H1 (cell line): ENCODE data around the gene FBXL17. TPM values are rescaled to one million over a fixed set of nuclear protein-coding genes. Genes with fewer than 3 reads are reported as not detected.

Experiments used
- CTCF ChIA-PET: fragments of 300-600 bp; sonication (Branson Sonifier 250); formaldehyde crosslinking; loops from one replicate; lab custom pipeline; 2021; ENCODE audit not compliant: partially characterized antibody; lab: Charles Lee
- POLR2A ChIA-PET: fragments of 300-600 bp; sonication (Branson Sonifier 250); formaldehyde crosslinking; loops from one replicate; lab custom pipeline; 2021; ENCODE audit warnings: inconsistent platforms; ENCODE audit not compliant: partially characterized antibody; lab: Charles Lee
- DNase-seq, 2 experiments: peaks; one replicate each; pipeline versions ENCODE4 v3.0.0 to v3.0.0-alpha.2; 2010 to 2022; ENCODE audit warnings: low spot score in 2 of 2, low read depth in 1 of 2, mixed read lengths in 1 of 2
- FAIRE-seq: peaks from 2 replicates; lab custom pipeline; 2011; peaks lifted over from hg19 to GRCh38; lab: Jason Lieb, UNC
- H2AFZ ChIP-seq: 2 replicates; pipeline ENCODE4 v1.8.1; 2012; ENCODE audit warnings: low read length, inconsistent platforms
- H2AK5ac ChIP-seq: 2 replicates; pipeline ENCODE4 v1.6.1; 2013; ENCODE audit warnings: low read depth, low read length
- H2BK120ac ChIP-seq: replicated peaks from 2 replicates; pipeline ENCODE3; 2013; ENCODE audit warnings: low read depth, low read length, inconsistent platforms
- H2BK12ac ChIP-seq: 2 replicates; pipeline ENCODE4 v1.6.1; 2013; ENCODE audit warnings: low read depth, low read length
- H2BK15ac ChIP-seq: 2 replicates; pipeline ENCODE4 v1.6.1; 2013; ENCODE audit warnings: low read length
- H2BK20ac ChIP-seq: 2 replicates; pipeline ENCODE4 v1.6.1; 2013; ENCODE audit warnings: low read length
- H2BK5ac ChIP-seq: 2 replicates; pipeline ENCODE4 v1.6.1; 2013; ENCODE audit warnings: low read depth, low read length
- H3K14ac ChIP-seq: 2 replicates; pipeline ENCODE4 v1.6.1; 2013; ENCODE audit warnings: inconsistent platforms; ENCODE audit not compliant: insufficient read length
- H3K18ac ChIP-seq: 2 replicates; pipeline ENCODE4 v1.6.1; 2013; ENCODE audit warnings: low read length; ENCODE audit errors: extremely low read depth
- H3K23ac ChIP-seq: 2 replicates; pipeline ENCODE4 v1.6.1; 2013; ENCODE audit warnings: inconsistent platforms; ENCODE audit not compliant: insufficient read length
- H3K23me2 ChIP-seq: 2 replicates; pipeline ENCODE4 v1.6.1; 2013; ENCODE audit warnings: low read depth, low read length
- H3K27ac ChIP-seq: 2 replicates; pipeline ENCODE4 v1.6.1; 2011; ENCODE audit warnings: low read depth, low read length, inconsistent platforms
- H3K27me3 ChIP-seq, 4 experiments: replicated peaks in 1 of 4; 1 replicate in 1 of 4; 2 replicates in 3 of 4; pipeline versions ENCODE4 v1.6.1 to v1.8.1; 2011 to 2013; ENCODE audit warnings: low read length in 3 of 4, mild to moderate bottlenecking in 3 of 4, inconsistent platforms in 2 of 4, mixed read lengths in 2 of 4, moderate library complexity in 1 of 4; ENCODE audit not compliant: control insufficient read depth in 3 of 4, insufficient read depth in 3 of 4; ENCODE audit errors: extremely low read depth in 1 of 4
- H3K36me3 ChIP-seq, 4 experiments: 2 replicates each; pipeline versions ENCODE4 v1.6.1 to v1.8.1; 2011 to 2013; ENCODE audit warnings: mild to moderate bottlenecking in 4 of 4, low read length in 3 of 4, moderate library complexity in 2 of 4, control low read depth in 1 of 4, inconsistent platforms in 1 of 4; ENCODE audit not compliant: insufficient read depth in 4 of 4, control insufficient read depth in 2 of 4
- H3K4ac ChIP-seq: replicated peaks from 2 replicates; pipeline ENCODE3; 2013; ENCODE audit warnings: low read length, low read depth, mixed read lengths, inconsistent platforms; ENCODE audit not compliant: insufficient read length
- H3K4me1 ChIP-seq, 4 experiments: replicated peaks in 1 of 4; 1 replicate in 1 of 4; 2 replicates in 3 of 4; pipeline versions ENCODE4 v1.6.1 to v1.8.1; 2011 to 2013; ENCODE audit warnings: low read length in 3 of 4, inconsistent platforms in 2 of 4, mixed read lengths in 1 of 4; ENCODE audit not compliant: insufficient read depth in 4 of 4, control insufficient read depth in 3 of 4
- H3K4me2 ChIP-seq, 2 experiments: 2 replicates each; pipeline versions ENCODE4 v1.6.1 to v1.8.1; 2011 to 2013; ENCODE audit warnings: low read depth in 2 of 2, low read length in 2 of 2, control low read depth in 1 of 2, inconsistent platforms in 1 of 2, mild to moderate bottlenecking in 1 of 2; ENCODE audit not compliant: insufficient read depth in 1 of 2
- H3K4me3 ChIP-seq, 4 experiments: fragments of 200-600, 300-600 bp in 1 of 4; sonication (generic), shearing (Covaris generic), sonication (Bioruptor Twin) in 1 of 4; 2 replicates each; pipeline versions ENCODE4 v1.5.1 to v1.8.1; 2011 to 2016; ENCODE audit warnings: low read length in 4 of 4, low read depth in 3 of 4, control low read depth in 2 of 4, inconsistent platforms in 2 of 4, mild to moderate bottlenecking in 2 of 4, mixed read lengths in 1 of 4, moderate library complexity in 1 of 4; ENCODE audit not compliant: insufficient read depth in 2 of 4; ENCODE audit errors: extremely low read depth in 1 of 4
- H3K56ac ChIP-seq: replicated peaks from 2 replicates; pipeline ENCODE3; 2013; ENCODE audit warnings: low read depth, mild to moderate bottlenecking, mixed read lengths, low read length, inconsistent platforms; ENCODE audit not compliant: insufficient read length
- H3K79me1 ChIP-seq: 2 replicates; pipeline ENCODE4 v1.6.1; 2013; ENCODE audit warnings: low read depth, low read length, control low read depth
- H3K79me2 ChIP-seq, 2 experiments: 2 replicates each; pipeline versions ENCODE4 v1.6.1 to v1.8.1; 2012 to 2013; ENCODE audit warnings: low read length in 2 of 2, mild to moderate bottlenecking in 2 of 2, inconsistent platforms in 1 of 2; ENCODE audit not compliant: insufficient read depth in 2 of 2, control insufficient read depth in 1 of 2
- H3K9ac ChIP-seq, 4 experiments: replicated peaks in 1 of 4; 1 replicate in 1 of 4; 2 replicates in 3 of 4; pipeline versions ENCODE4 v1.6.1 to v1.8.1; 2011 to 2013; ENCODE audit warnings: low read depth in 3 of 4, low read length in 3 of 4, control low read depth in 2 of 4, mild to moderate bottlenecking in 2 of 4, moderate library complexity in 2 of 4, inconsistent platforms in 1 of 4; ENCODE audit errors: extremely low read depth in 1 of 4
- H3K9me3 ChIP-seq, 2 experiments: 2 replicates each; pipeline versions ENCODE4 v1.6.1 to v1.8.1; 2012 to 2013; ENCODE audit warnings: mild to moderate bottlenecking in 2 of 2, moderate library complexity in 2 of 2, control low read depth in 1 of 2, inconsistent platforms in 1 of 2, low read depth in 1 of 2, low read length in 1 of 2, mixed read lengths in 1 of 2; ENCODE audit not compliant: insufficient read depth in 2 of 2
- H4K20me1 ChIP-seq, 2 experiments: replicated peaks in 1 of 2; 2 replicates each; pipeline versions ENCODE3 to v1.8.1; 2011 to 2013; ENCODE audit warnings: inconsistent platforms in 2 of 2, low read length in 2 of 2, mild to moderate bottlenecking in 1 of 2; ENCODE audit not compliant: insufficient read depth in 2 of 2, control insufficient read depth in 1 of 2
- H4K5ac ChIP-seq: 2 replicates; pipeline ENCODE4 v1.6.1; 2013; ENCODE audit warnings: low read length, low read depth, mixed read lengths, inconsistent platforms; ENCODE audit not compliant: insufficient read length
- H4K8ac ChIP-seq: 2 replicates; pipeline ENCODE4 v1.8.0; 2013; ENCODE audit warnings: mild to moderate bottlenecking, moderate library complexity, low read length, inconsistent platforms; ENCODE audit not compliant: insufficient read depth; ENCODE audit errors: extremely low read depth
- H4K91ac ChIP-seq: replicated peaks from 2 replicates; pipeline ENCODE3; 2013; ENCODE audit warnings: low read length, mixed read lengths, inconsistent platforms; ENCODE audit not compliant: insufficient read length
- ASH2L ChIP-seq: fragments of 200-600, 300-600 bp; sonication (generic); IDR thresholded peaks from one replicate; pipeline ENCODE4 v1.7.1; 2017; ENCODE audit warnings: low read length
- POU5F1 ChIP-seq: IDR thresholded peaks from 2 replicates; pipeline ENCODE4 v1.6.1; 2011; ENCODE audit warnings: low read depth, mild to moderate bottlenecking, low read length, moderate library complexity
- SP1 ChIP-seq: IDR thresholded peaks from 2 replicates; pipeline ENCODE4 v1.6.1; 2011; ENCODE audit warnings: low read depth, low read length
- TEAD4 ChIP-seq: IDR thresholded peaks from 2 replicates; pipeline ENCODE4 v1.6.1; 2012; ENCODE audit warnings: low read depth, low read length, inconsistent platforms, mixed read lengths
- WGBS, 2 experiments: shearing (Covaris generic) in 1 of 2; methylation state at CpG; one replicate each; pipeline versions ENCODE4 v1.1.6 to v1.1.7; 2013 to 2015; ENCODE audit warnings: low lambda C conversion rate in 2 of 2, mixed read lengths in 2 of 2, inconsistent platforms in 1 of 2, low coverage in 1 of 2, missing lambda C conversion rate in 1 of 2; ENCODE audit not compliant: insufficient replicate concordance in 2 of 2, insufficient coverage in 1 of 2, insufficient read length in 1 of 2; ENCODE audit errors: extremely low coverage in 1 of 2, missing lambda C conversion rate in 1 of 2; 5-methylcytosine and 5-hydroxymethylcytosine counted together
- polyA plus RNA-seq, 7 experiments: library from polyadenylated mRNA; depleted of rRNA in 3 of 7; stranded (reverse) in 5 of 7; unstranded in 2 of 7; fragments of >200 nt in 5 of 7; fragments of 200-250 nt in 2 of 7; gene quantifications; 1 replicate in 5 of 7; 2 replicates in 1 of 7; 4 replicates in 1 of 7; pipeline versions ENCODE4 v1.2.1 to v1.2.3, GENCODE V29; 2011 to 2013; ENCODE audit warnings: missing spikeins in 2 of 7, mixed read lengths in 2 of 7
- total RNA-seq: library from RNA; stranded (reverse); fragmentation: NEBNext Ultra II Directional; extraction: Animal tissue kit (Norgen Biotek cat#: 25700); gene quantifications from 2 replicates; pipeline ENCODE4 v1.2.1, GENCODE V29; 2021

The FBXL17 gene
- total and polyA plus RNA-seq, 2 of the 8 experiments (the other 6 are each of a cell fraction or from before 2014, with no cell fraction given): 0.35 to 4.3 TPM

DNA sequence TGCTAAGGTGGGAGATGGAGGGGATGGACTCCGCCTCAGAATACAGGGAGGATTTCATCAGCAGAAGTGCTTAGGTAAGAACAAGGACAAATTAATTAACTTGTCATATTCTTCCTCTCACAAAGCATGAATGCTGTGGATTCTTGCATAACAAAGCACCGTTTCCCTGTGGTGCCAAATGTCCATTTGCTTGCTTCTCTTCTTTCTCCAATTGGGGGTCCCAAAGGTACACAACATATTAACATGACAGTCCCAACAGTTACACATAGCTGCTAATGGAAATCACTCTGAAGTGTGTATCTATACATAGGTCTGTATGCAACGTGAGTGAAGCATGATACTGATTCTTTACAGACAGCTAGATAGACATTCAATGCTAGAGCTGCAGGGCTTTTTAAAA is 564.5 kb downstream of the FBXL17 start:
- H2BK15ac ChIP-seq: no peak overlapping the region; the same call in 1 of the 2 replicates
- peaks cover 0 to 7% (median 5%) of the 10 kb centered on the region in 4 experiments; a peak in 3 of 7 replicates for H3K4me1 ChIP-seq
- peak; percentile 39 for FAIRE-seq
- no peak overlapping the region for H3K4ac ChIP-seq
- no peaks in the 10 kb centered on the region for H4K20me1 ChIP-seq
- no peaks in the 10 kb centered on the region for H3K23me2 ChIP-seq
- no peak overlapping the region for H3K56ac ChIP-seq
- no peak for DNase-seq
- H3K9me3 ChIP-seq: peaks cover 0 to 4% of the 10 kb centered on the region in 2 experiments; a peak in 1 of 4 replicates
- 77% methylated on average over 3 of the region's 3 CpGs; no CpG with 5 or more reads in 1 of the 2 experiments for WGBS, 2 experiments
- H3K4me2 ChIP-seq: 0 out of 4 replicates have a peak overlapping the region, but pooled peaks of 1 of the 2 experiments have one; percentile 29
- H3K36me3 ChIP-seq: no peaks in the 10 kb centered on the region
- H3K79me2 ChIP-seq: no peaks in the 10 kb centered on the region
- H2AK5ac ChIP-seq: no peak overlapping the region
- no peak overlapping the region for H3K23ac ChIP-seq
- no peak overlapping the region for H4K8ac ChIP-seq
- H2BK5ac ChIP-seq: no peak overlapping the region
- TF ChIP-seq SP1: no peak
- peak; percentile 27; the same call in 1 of the 2 replicates for TF ChIP-seq TEAD4
- TF ChIP-seq ASH2L: no peak
- peak; percentile 74; the same call in 1 of the 2 replicates for TF ChIP-seq POU5F1
- TF ChIP-seq, all 59 proteins: peak for 2
- Histone ChIP-seq H3K18ac (no peak overlapping the region; the same call in 1 of the 2 replicates), H2BK20ac (no peak overlapping the region), H3K27ac (no peak overlapping the region), H3K9ac (no peak overlapping the region), H2AFZ (no peak overlapping the region), H3K4me3 (no peak overlapping the region), H4K5ac (no peak overlapping the region), H4K91ac (no peak overlapping the region), H3K79me1 (no peaks in the 10 kb centered on the region), H3K14ac (no peak overlapping the region), H3K27me3 (no peaks in the 10 kb centered on the region), H2BK120ac (no peak overlapping the region), H2BK12ac (peak overlapping the region; percentile 10; the same call in 1 of the 2 replicates)
- CTCF ChIA-PET: interaction anchor here (0.6 kb wide), 1 partner anchor 222 kb away, joined by 3 read pairs; no protein-coding TSS in a partner anchor
- POLR2A ChIA-PET: interaction anchor here (1.5 kb wide), 1 partner anchor 9 kb away, joined by 6 read pairs; no protein-coding TSS in a partner anchor
